Measurements from ENCODE around the gene RAB17. TPM values are rescaled to one million over a fixed set of nuclear protein-coding genes. Genes with fewer than 3 reads are reported as not detected.

RAB17 gene
- total RNA-seq, 1 donor: 0.36 TPM

DNA sequence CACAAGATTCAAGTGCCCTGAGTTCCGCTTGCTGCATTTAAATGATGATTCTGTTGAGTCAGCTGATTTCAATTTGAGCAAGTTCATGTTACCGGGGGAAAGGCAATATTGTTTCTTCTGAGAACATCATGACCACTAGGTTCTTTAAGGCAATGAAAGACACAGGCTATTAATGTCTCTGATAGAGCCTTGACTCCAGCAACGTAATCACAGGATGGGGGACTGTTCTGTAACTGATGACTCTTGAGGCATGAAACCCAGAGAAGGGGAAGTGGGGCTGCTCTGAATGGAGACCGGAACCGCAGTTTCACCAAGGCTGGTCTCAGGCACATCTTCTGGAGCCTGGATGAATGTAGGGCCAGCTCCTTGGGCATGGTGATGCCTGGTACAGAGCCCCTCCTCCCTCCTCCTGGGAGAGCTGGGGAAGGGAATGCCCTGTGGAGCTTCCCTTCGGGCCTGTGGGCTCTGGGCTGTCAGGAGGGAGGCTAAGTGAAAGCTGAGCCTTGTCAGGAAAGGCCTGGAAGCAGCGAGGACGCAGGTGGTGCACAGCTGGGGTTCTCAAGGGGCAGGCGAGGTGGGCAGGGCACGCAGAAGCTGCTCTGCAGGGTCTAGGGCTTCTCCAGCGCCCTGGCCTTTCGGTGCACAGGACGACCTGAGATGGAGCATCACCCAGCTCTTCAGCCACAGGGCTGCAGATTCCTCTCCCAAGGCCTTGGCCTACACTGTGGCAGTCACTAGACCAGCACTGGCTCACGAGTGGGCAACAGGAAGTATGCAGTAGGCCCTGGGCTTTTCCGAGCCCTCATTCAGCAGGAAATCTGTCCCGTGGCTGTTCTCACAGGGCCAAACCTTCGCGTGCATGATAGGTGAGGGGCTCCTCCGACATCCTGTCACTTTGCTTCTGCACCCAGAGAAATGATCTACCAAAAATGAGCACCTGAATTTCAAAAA, 60.8 kb downstream of the RAB17 start:
- Histone ChIP-seq H3K4me1 (ENCODE audit: insufficient read depth, low read length) (peaks cover 20% of the 10 kb centered on the region), H3K27me3 (ENCODE audit: insufficient read depth, low read length) (no peaks in the 10 kb centered on the region), H3K4me2 (ENCODE audit: insufficient read depth, low read length) (no peak overlapping the region), H3K4me3 (ENCODE audit: insufficient read depth, low read length) (no peak overlapping the region), H3K27ac (ENCODE audit: low read depth, low read length) (no peak overlapping the region), H2AFZ (ENCODE audit: low read length) (no peak overlapping the region), H3K9me3 (ENCODE audit: low read depth, low read length) (no peaks in the 10 kb centered on the region), H3K79me2 (ENCODE audit: insufficient read depth, low read length) (no peaks in the 10 kb centered on the region), H3K36me3 (ENCODE audit: insufficient read depth, low read length) (peaks cover 39% of the 10 kb centered on the region), H4K20me1 (ENCODE audit: insufficient read depth, low read length) (no peaks in the 10 kb centered on the region)
- peak; percentile 56 for DNase-seq (ENCODE audit: insufficient read length, low spot score, missing footprints)
- TF ChIP-seq, protein P1, sequence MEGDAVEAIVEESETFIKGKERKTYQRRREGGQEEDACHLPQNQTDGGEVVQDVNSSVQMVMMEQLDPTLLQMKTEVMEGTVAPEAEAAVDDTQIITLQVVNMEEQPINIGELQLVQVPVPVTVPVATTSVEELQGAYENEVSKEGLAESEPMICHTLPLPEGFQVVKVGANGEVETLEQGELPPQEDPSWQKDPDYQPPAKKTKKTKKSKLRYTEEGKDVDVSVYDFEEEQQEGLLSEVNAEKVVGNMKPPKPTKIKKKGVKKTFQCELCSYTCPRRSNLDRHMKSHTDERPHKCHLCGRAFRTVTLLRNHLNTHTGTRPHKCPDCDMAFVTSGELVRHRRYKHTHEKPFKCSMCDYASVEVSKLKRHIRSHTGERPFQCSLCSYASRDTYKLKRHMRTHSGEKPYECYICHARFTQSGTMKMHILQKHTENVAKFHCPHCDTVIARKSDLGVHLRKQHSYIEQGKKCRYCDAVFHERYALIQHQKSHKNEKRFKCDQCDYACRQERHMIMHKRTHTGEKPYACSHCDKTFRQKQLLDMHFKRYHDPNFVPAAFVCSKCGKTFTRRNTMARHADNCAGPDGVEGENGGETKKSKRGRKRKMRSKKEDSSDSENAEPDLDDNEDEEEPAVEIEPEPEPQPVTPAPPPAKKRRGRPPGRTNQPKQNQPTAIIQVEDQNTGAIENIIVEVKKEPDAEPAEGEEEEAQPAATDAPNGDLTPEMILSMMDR (IDR thresholded peaks at IDR 0.05; ENCODE audit: extremely low read depth, low read depth, low read length): no peak

GRCh38 chr2:237527766-237528165, 62.8 kb downstream of the RAB17 start:
- H3K36me3 ChIP-seq (ENCODE audit: insufficient read depth, low read length): peaks cover 37% of the 10 kb centered on the region
- no peak overlapping the region for H2AFZ ChIP-seq (ENCODE audit: low read length)

DNA sequence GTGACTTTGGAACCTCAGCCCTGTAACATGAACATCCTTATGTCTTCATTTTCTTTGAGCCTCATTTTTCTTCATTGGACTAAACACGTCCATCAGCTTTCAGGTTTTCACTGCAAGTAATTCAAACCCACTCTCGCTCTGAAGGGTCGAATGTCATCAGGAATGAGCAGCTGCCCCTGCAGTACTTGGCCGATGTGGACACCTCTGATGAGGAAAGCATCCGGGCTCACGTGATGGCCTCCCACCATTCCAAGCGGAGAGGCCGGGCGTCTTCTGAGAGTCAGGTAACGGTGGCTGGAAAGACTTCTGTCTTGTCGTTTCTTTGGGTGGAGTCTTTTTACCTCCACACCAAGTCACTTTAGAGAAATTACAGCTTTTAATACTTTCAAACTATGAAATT, 63.3 kb downstream of the RAB17 start:
- H3K27ac ChIP-seq (ENCODE audit: low read depth, low read length): no peak overlapping the region
- no peaks in the 10 kb centered on the region for H3K4me1 ChIP-seq (ENCODE audit: insufficient read depth, low read length)
- TF ChIP-seq, protein P1 (IDR thresholded peaks at IDR 0.05; ENCODE audit: extremely low read depth, low read depth, low read length): no peak
- H3K27me3 ChIP-seq (ENCODE audit: insufficient read depth, low read length): no peaks in the 10 kb centered on the region
- no peaks in the 10 kb centered on the region for H3K79me2 ChIP-seq (ENCODE audit: insufficient read depth, low read length)
- H3K36me3 ChIP-seq (ENCODE audit: insufficient read depth, low read length): peaks cover 35% of the 10 kb centered on the region
- peak; percentile 41 for DNase-seq (ENCODE audit: insufficient read length, low spot score, missing footprints)
- H2AFZ ChIP-seq (ENCODE audit: low read length): no peak overlapping the region
- H3K9me3 ChIP-seq (ENCODE audit: low read depth, low read length): no peaks in the 10 kb centered on the region
- H3K4me2 ChIP-seq (ENCODE audit: insufficient read depth, low read length): no peak overlapping the region
- H4K20me1 ChIP-seq (ENCODE audit: insufficient read depth, low read length): no peaks in the 10 kb centered on the region
- no peak overlapping the region for H3K4me3 ChIP-seq (ENCODE audit: insufficient read depth, low read length)

More at GRCh38 chr2:237527766-237528165, 62.8 kb downstream of the RAB17 start:
- Histone ChIP-seq H3K79me2 (ENCODE audit: insufficient read depth, low read length) (no peaks in the 10 kb centered on the region), H3K4me3 (ENCODE audit: insufficient read depth, low read length) (no peak overlapping the region), H4K20me1 (ENCODE audit: insufficient read depth, low read length) (no peaks in the 10 kb centered on the region), H3K9me3 (ENCODE audit: low read depth, low read length) (no peaks in the 10 kb centered on the region), H3K4me2 (ENCODE audit: insufficient read depth, low read length) (no peak overlapping the region), H3K4me1 (ENCODE audit: insufficient read depth, low read length) (peaks cover 4% of the 10 kb centered on the region), H3K27ac (ENCODE audit: low read depth, low read length) (no peak overlapping the region), H3K27me3 (ENCODE audit: insufficient read depth, low read length) (no peaks in the 10 kb centered on the region)
- TF ChIP-seq, protein P1 (IDR thresholded peaks at IDR 0.05; ENCODE audit: extremely low read depth, low read depth, low read length): no peak
- no peak for DNase-seq (ENCODE audit: insufficient read length, low spot score, missing footprints)

DNA sequence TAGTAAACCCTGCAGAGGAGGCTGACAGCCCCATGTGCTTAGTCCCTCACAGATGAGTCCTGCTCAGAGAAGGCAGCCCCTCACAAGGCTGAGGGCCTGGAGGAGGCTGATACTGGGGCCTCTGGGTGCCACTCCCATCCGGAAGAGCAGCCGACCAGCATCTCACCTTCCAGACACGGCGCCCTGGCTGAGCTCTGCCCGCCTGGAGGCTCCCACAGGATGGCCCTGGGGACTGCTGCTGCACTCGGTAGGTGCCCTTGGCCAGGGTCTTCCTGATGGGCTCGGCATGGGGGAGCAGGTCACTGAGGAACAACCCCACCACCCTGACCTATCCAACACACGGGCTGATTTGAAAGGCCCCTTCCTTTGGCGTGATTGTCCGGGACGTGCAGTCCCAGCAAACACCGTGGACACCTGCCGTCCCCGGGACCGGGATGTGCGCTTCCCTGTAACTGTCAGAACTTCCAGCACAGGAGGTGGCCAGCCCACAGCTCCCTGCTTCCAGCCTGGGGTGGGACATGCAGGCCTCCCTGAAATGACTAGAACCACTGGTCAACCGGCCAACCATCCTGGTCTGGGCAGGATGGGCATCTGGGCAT, 64.9 kb downstream of the RAB17 start:
- TF ChIP-seq, protein P1 (IDR thresholded peaks at IDR 0.05; ENCODE audit: extremely low read depth, low read depth, low read length): no peak

More for the DNA sequence above, 64.9 kb downstream of the RAB17 start:
- DNase-seq (ENCODE audit: insufficient read length, low spot score, missing footprints): peak; percentile 23
- H3K4me3 ChIP-seq (ENCODE audit: insufficient read depth, low read length): no peak overlapping the region
- peaks cover 5% of the 10 kb centered on the region for H3K79me2 ChIP-seq (ENCODE audit: insufficient read depth, low read length)
- H3K9me3 ChIP-seq (ENCODE audit: low read depth, low read length): no peaks in the 10 kb centered on the region
- H3K4me1 ChIP-seq (ENCODE audit: insufficient read depth, low read length): no peaks in the 10 kb centered on the region
- no peak overlapping the region for H3K27ac ChIP-seq (ENCODE audit: low read depth, low read length)
- H4K20me1 ChIP-seq (ENCODE audit: insufficient read depth, low read length): no peaks in the 10 kb centered on the region
- no peak overlapping the region for H3K4me2 ChIP-seq (ENCODE audit: insufficient read depth, low read length)
- H3K36me3 ChIP-seq (ENCODE audit: insufficient read depth, low read length): peaks cover 35% of the 10 kb centered on the region
- H2AFZ ChIP-seq (ENCODE audit: low read length): no peak overlapping the region
- H3K27me3 ChIP-seq (ENCODE audit: insufficient read depth, low read length): no peaks in the 10 kb centered on the region
